ENCODE data around the gene WNT7B.

WNT7B gene

DNA sequence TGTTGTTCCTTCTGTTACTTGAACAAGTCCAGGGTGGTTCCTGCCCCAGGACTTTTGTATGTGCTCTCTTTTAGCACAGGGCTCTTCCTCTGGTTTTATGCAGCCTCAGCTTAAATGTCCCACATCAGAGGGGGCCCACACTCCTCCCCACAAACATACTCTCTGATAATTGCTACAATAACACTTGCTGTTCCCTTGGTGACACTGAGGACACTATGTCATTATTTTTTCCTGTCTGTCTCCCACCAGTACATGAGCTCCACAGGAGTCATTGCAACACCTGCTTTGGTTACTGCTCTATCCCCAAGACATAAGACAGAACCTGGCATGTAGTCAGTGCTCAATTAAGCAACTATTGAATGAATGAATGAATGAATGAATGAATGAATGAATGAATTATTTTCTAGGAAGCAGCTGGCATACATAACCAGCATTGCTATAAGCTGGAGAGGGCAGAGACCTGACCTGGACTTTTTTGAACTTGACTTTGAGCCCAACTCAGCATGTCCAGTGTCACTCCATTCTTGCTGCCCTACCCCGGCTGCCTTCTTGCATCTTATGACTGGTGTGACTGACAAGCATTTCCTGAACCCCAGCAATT lies 7.5 kb upstream of the WNT7B start:
- Histone ChIP-seq H3K4me1 (ENCODE audit: control insufficient read depth, insufficient read depth, low read length) (no peaks in the 10 kb centered on the region), H3K9ac (ENCODE audit: low read length) (no peak overlapping the region), H3K4me3 (ENCODE audit: low read length) (no peak overlapping the region), H3K27me3 (ENCODE audit: control insufficient read depth, insufficient read depth, low read length) (no peaks in the 10 kb centered on the region), H3K9me3 (ENCODE audit: control insufficient read depth, low read length) (peaks cover 6% of the 10 kb centered on the region), H3K36me3 (ENCODE audit: control insufficient read depth, insufficient read depth, low read length) (no peaks in the 10 kb centered on the region)

- Histone ChIP-seq H3K9me3 (ENCODE audit: control insufficient read depth, low read length) (peaks cover 6% of the 10 kb centered on the region), H3K4me1 (ENCODE audit: control insufficient read depth, insufficient read depth, low read length) (peaks cover 2% of the 10 kb centered on the region), H3K27me3 (ENCODE audit: control insufficient read depth, insufficient read depth, low read length) (peaks cover 2% of the 10 kb centered on the region), H3K4me3 (ENCODE audit: low read length) (no peak overlapping the region), H3K9ac (ENCODE audit: low read length) (no peak overlapping the region), H3K36me3 (ENCODE audit: control insufficient read depth, insufficient read depth, low read length) (no peaks in the 10 kb centered on the region)
Observed at GRCh38 chr22:45983797-45984196, 6.8 kb upstream of the WNT7B start.

GRCh38 chr22:45980761-45981160 lies 3.8 kb upstream of the WNT7B start:
- peaks cover 6% of the 10 kb centered on the region for H3K9me3 ChIP-seq (ENCODE audit: control insufficient read depth, low read length)
- H3K27me3 ChIP-seq (ENCODE audit: control insufficient read depth, insufficient read depth, low read length), result peaks cover 23% of the 10 kb centered on the region
- peaks cover 20% of the 10 kb centered on the region for H3K4me1 ChIP-seq (ENCODE audit: control insufficient read depth, insufficient read depth, low read length)
- H3K36me3 ChIP-seq (ENCODE audit: control insufficient read depth, insufficient read depth, low read length), result no peaks in the 10 kb centered on the region
- H3K9ac ChIP-seq (ENCODE audit: low read length), result no peak overlapping the region
- no peak overlapping the region for H3K4me3 ChIP-seq (ENCODE audit: low read length)

DNA sequence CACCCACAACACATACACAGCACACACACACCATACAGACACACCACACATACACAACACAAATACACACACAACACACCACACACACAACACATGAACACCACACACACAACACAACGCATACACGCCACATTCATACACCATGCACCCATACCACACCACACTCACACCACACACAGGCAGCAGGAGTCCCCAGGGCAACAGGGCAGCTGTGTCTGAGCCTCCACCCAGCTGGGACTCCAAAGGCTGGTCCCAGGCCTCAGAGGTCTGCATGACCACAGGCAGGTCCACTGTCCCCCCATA lies 3.3 kb upstream of the WNT7B start:
- Histone ChIP-seq H3K36me3 (ENCODE audit: control insufficient read depth, insufficient read depth, low read length) (no peaks in the 10 kb centered on the region), H3K9me3 (ENCODE audit: control insufficient read depth, low read length) (peaks cover 5% of the 10 kb centered on the region), H3K9ac (ENCODE audit: low read length) (no peak overlapping the region), H3K4me1 (ENCODE audit: control insufficient read depth, insufficient read depth, low read length) (peaks cover 25% of the 10 kb centered on the region), H3K4me3 (ENCODE audit: low read length) (no peak overlapping the region), H3K27me3 (ENCODE audit: control insufficient read depth, insufficient read depth, low read length) (peaks cover 29% of the 10 kb centered on the region)

- no peak overlapping the region for H3K4me3 ChIP-seq (ENCODE audit: low read length)
- peaks cover 31% of the 10 kb centered on the region for H3K4me1 ChIP-seq (ENCODE audit: control insufficient read depth, insufficient read depth, low read length)
- H3K27me3 ChIP-seq (ENCODE audit: control insufficient read depth, insufficient read depth, low read length), result peaks cover 48% of the 10 kb centered on the region
- no peaks in the 10 kb centered on the region for H3K9me3 ChIP-seq (ENCODE audit: control insufficient read depth, low read length)
- no peaks in the 10 kb centered on the region for H3K36me3 ChIP-seq (ENCODE audit: control insufficient read depth, insufficient read depth, low read length)
- no peak overlapping the region for H3K9ac ChIP-seq (ENCODE audit: low read length)
Observed at GRCh38 chr22:45978275-45978713, 1.3 kb upstream of the WNT7B start.

DNA sequence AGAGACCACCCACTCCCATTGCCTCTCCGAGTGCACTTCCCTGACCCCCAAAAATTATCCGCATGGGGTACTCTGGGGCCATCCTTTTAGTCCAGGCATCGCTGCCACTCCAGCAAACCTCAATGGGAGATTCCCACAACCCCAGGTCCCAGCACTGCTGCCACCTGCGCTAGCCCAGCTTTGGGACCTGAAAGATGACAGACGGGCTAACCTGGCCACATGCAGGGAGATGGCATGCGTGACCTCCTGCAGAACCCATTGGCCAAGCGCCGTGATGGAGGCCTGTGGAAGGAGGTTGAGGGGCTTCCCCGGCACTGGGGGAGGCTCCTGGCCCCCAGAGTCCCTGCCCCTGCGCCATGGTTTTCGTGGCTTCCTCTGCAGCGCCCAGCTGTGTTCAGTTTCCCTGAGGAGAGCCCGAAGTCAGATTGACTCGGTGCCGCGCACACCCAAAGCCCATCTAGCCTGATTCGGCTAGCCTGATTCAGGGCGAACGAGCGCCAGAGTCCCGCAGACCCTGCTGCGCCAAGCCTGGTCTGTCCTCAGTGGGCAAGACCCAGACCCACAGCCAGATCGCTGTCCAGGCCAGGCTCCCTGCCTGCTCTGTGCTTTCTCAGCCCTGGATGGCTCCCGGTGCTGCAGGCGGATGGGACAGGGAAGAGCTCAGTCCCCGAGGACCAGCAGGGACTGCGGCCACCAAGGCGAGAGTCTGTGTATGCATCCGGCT lies 751 bp upstream of the WNT7B start:
- Histone ChIP-seq H3K27me3 (ENCODE audit: control insufficient read depth, insufficient read depth, low read length) (peaks cover 54% of the 10 kb centered on the region), H3K9me3 (ENCODE audit: control insufficient read depth, low read length) (no peaks in the 10 kb centered on the region), H3K4me3 (ENCODE audit: low read length) (no peak overlapping the region), H3K4me1 (ENCODE audit: control insufficient read depth, insufficient read depth, low read length) (peaks cover 31% of the 10 kb centered on the region), H3K9ac (ENCODE audit: low read length) (no peak overlapping the region), H3K36me3 (ENCODE audit: control insufficient read depth, insufficient read depth, low read length) (no peaks in the 10 kb centered on the region)

DNA sequence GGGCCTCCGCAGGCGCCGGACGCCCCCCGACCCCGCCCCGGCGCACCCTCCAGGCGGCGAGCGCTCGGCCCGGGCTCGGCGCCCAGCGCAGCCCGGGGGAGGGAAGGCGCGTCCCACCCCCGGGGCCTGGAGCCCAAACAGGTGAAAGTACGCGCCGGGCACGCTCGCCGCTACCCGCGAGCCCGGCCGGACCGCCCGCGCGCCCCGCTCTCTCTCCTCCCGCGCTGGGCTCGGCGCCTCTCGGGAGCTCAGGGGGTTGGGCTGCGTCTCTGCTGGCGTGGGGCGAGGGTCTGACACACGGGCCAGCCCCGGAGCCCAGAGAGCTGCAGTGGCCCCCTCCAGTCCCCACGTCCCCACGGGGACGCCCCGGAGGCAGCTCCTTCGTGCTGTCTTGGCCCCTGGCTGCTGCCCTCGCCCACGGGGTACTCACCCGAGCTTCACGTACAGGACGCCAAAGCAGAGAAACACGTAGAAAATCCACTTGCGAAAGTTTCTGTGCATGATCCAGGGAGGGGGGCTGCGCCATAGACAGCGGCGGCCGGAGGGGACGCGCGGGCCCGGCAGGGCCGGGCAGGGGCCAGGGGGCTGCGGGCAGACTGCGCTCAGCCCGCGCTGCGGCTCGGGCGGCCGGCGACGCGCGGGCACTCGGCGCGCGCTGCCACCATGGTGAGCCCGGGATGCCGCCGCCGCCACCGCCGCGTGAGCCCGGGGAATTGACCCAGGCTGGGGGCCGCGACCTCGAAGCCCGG lies 534 bp downstream of the WNT7B start:
- Histone ChIP-seq H3K27me3 (ENCODE audit: control insufficient read depth, insufficient read depth, low read length) (peaks cover 62% of the 10 kb centered on the region), H3K9ac (ENCODE audit: low read length) (no peak overlapping the region), H3K4me1 (ENCODE audit: control insufficient read depth, insufficient read depth, low read length) (peaks cover 31% of the 10 kb centered on the region), H3K9me3 (ENCODE audit: control insufficient read depth, low read length) (no peaks in the 10 kb centered on the region), H3K36me3 (ENCODE audit: control insufficient read depth, insufficient read depth, low read length) (no peaks in the 10 kb centered on the region), H3K4me3 (ENCODE audit: low read length) (no peak overlapping the region)

DNA sequence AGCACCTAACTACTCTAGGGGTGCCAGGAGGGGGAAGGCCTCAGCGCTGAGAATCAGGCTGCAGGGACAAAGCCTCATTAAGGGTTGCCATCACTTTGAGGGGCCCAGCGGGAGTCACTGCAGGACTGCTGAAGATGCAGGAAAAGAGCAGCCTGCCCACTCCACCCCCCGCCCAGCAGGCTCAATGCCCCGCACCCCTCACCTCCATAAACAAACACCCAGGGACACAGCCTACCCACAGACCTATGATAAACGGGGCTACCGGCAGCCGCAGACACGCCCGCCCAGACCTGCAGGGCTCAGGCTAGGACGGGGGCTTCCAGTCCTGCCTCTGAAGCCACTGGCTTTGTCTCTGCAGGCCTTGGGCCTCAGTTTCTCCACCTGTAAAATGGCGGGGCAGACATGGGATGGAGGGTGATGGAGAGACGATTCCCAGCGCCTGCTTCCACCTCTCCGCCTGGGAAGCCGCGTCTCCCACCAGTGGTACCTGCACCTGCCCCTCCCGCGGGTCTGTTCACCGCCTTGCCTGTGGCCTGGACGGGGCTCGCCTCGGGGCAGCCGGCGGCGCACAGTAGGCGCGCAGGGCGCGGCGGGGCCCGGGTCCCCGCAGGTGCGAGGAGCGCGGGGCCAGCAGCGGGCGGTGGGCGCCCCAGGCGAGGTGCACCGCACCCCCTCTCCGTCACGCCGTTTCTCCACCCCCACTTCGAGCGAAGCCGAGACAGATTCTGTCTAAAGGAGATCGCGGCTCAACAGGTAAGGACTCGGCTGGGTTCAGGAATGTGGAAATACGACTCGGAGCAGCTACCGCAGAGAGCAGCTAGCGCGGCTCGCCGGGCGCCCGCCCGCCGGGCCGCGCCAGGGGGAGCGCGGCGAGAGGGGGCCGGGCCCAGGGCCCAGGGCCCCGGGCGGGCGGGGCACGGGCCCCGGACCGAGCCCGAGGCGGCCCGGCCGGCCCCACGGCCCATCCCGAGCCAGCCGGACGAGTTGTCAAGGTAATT lies 1.5 kb downstream of the WNT7B start:
- Histone ChIP-seq H3K9ac (ENCODE audit: low read length) (no peak overlapping the region), H3K9me3 (ENCODE audit: control insufficient read depth, low read length) (no peaks in the 10 kb centered on the region), H3K36me3 (ENCODE audit: control insufficient read depth, insufficient read depth, low read length) (no peaks in the 10 kb centered on the region), H3K27me3 (ENCODE audit: control insufficient read depth, insufficient read depth, low read length) (peaks cover 72% of the 10 kb centered on the region), H3K4me3 (ENCODE audit: low read length) (no peak overlapping the region), H3K4me1 (ENCODE audit: control insufficient read depth, insufficient read depth, low read length) (peaks cover 31% of the 10 kb centered on the region)

DNA sequence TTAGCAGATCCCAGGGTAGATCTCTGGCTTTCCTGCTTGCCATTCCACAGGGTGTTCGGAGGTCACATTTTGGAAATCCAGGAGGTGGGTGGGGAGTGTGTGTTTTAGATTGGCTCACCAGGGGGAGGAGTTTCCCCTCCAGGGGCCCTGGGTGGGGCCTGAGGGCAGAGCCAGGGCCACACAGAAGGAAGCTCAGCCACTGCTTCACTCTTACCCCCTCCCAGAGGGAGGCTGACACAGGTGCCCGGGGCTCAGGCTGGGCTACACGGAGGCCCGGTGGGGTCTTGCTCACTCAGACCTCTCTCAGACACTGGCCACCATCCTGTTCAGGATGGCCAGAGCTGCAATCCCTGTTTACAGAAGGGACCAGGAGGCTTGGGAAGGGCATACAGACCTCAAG lies 2.5 kb downstream of the WNT7B start:
- Histone ChIP-seq H3K9me3 (ENCODE audit: control insufficient read depth, low read length) (no peaks in the 10 kb centered on the region), H3K4me3 (ENCODE audit: low read length) (no peak overlapping the region), H3K36me3 (ENCODE audit: control insufficient read depth, insufficient read depth, low read length) (no peaks in the 10 kb centered on the region), H3K27me3 (ENCODE audit: control insufficient read depth, insufficient read depth, low read length) (peaks cover 82% of the 10 kb centered on the region), H3K4me1 (ENCODE audit: control insufficient read depth, insufficient read depth, low read length) (peaks cover 31% of the 10 kb centered on the region), H3K9ac (ENCODE audit: low read length) (no peak overlapping the region)

GRCh38 chr22:45972889-45973253 lies 4.1 kb downstream of the WNT7B start:
- Histone ChIP-seq H3K4me3 (ENCODE audit: low read length) (no peak overlapping the region), H3K9ac (ENCODE audit: low read length) (no peak overlapping the region), H3K9me3 (ENCODE audit: control insufficient read depth, low read length) (no peaks in the 10 kb centered on the region), H3K27me3 (ENCODE audit: control insufficient read depth, insufficient read depth, low read length) (peaks cover 83% of the 10 kb centered on the region), H3K4me1 (ENCODE audit: control insufficient read depth, insufficient read depth, low read length) (peaks cover 22% of the 10 kb centered on the region), H3K36me3 (ENCODE audit: control insufficient read depth, insufficient read depth, low read length) (no peaks in the 10 kb centered on the region)

GRCh38 chr22:45972091-45972888 lies 4.7 kb downstream of the WNT7B start:
- no peak overlapping the region for H3K4me3 ChIP-seq (ENCODE audit: low read length)
- peaks cover 16% of the 10 kb centered on the region for H3K4me1 ChIP-seq (ENCODE audit: control insufficient read depth, insufficient read depth, low read length)

More at GRCh38 chr22:45972091-45972888, 4.7 kb downstream of the WNT7B start:
- Histone ChIP-seq H3K9ac (ENCODE audit: low read length) (no peak overlapping the region), H3K27me3 (ENCODE audit: control insufficient read depth, insufficient read depth, low read length) (peaks cover 82% of the 10 kb centered on the region), H3K9me3 (ENCODE audit: control insufficient read depth, low read length) (no peaks in the 10 kb centered on the region), H3K36me3 (ENCODE audit: control insufficient read depth, insufficient read depth, low read length) (no peaks in the 10 kb centered on the region)
